SK-N-MC (cell line): ENCODE results near the gene TMEM109.

Experiments
- EZH2 ChIP-seq: fragments of 200-600 bp; sonication (generic); IDR thresholded peaks from one replicate; pipeline ENCODE4 v1.6.1; 2017; ENCODE audit warnings: antibody characterized with exemption
- POLR2AphosphoS5 ChIP-seq: IDR thresholded peaks from 2 replicates; pipeline ENCODE4 v1.6.1; 2012; ENCODE audit warnings: mild to moderate bottlenecking, low read depth, low read length, borderline replicate concordance

GRCh38 chr11:60934124-60934789 is 20.3 kb downstream of the TMEM109 start:
- TF ChIP-seq POLR2AphosphoS5, result no peak
- TF ChIP-seq EZH2, result no peak
